Measurements from ENCODE around the gene S100A14.

GRCh38 chr1:153649137-153649862 is 33.2 kb upstream of the S100A14 start:
- no peak for TF ChIP-seq CHD4 (IDR thresholded peaks at IDR 0.05; ENCODE audit: borderline replicate concordance)
- TF ChIP-seq CTCF (IDR thresholded peaks at IDR 0.05): no peak
- no peak for TF ChIP-seq MYC (IDR thresholded peaks at IDR 0.05; ENCODE audit: borderline replicate concordance, low read length)
- no peak for TF ChIP-seq EP300 (IDR thresholded peaks at IDR 0.05)
- TF ChIP-seq POLR2A (IDR thresholded peaks at IDR 0.05; ENCODE audit: low read length): no peak
- TF ChIP-seq NFE2L2 (conservative IDR thresholded peaks at IDR 0.05; ENCODE audit: low read length): no peak
- no peak for TF ChIP-seq MAX (IDR thresholded peaks at IDR 0.05)
- no peak for TF ChIP-seq HOXA7 (CRISPR knock-in tag; IDR thresholded peaks at IDR 0.05)
- no peak for TF ChIP-seq HMGXB4 (CRISPR knock-in tag; IDR thresholded peaks at IDR 0.05; ENCODE audit: borderline replicate concordance)
- TF ChIP-seq BCL3 (IDR thresholded peaks at IDR 0.05): no peak
- no peak for TF ChIP-seq FOSL2 (IDR thresholded peaks at IDR 0.05)
- no peak for TF ChIP-seq FOSL2 (CRISPR knock-in tag; IDR thresholded peaks at IDR 0.05)

Data from A549 (cell line).